ENCODE results near the gene SLC19A1.

DNA sequence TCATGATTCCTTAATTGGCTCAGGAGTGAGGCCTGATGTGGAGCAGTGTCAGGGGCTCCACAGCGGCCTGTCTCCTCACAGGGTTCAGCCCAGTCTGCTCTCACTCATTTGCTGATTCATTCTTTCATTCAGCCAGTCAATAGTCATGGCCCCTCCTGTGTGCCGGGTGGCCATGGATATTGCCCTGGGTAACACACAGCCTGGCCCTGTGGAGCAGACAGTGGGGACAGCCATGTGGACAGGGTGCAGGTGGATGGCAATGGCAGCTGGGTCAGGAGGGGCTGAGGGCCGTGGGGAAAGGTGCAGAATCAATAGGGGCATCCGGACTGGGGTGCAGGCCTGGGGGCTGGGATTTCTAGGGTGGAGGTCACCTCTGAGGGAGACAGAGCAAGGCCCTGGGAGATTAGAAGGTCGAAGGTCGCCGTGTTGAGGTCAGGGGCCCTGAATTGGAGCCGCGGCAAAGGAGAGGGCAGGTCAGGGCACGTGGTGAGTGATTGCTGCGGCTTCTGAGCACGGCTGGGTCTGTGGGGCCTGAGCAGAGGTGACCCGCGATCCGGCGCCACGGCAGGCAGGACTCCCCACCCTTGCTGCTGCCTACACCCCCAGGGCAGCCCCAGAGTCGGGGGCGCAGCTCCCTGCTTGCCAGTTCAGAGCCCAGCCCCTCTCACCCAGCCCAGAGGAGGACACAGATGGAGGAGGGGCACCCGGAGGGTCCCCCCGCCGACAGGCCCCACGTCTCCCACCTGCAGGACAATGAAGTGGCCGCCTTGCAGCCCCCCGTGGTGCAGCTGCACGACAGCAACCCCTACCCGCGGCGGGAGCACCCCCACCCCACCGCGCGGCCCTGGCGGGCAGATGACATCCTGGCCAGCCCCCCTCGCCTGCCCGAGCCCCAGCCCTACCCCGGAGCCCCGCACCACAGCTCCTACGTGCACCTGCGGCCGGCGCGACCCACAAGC is 33.4 kb downstream of the SLC19A1 start:
- TF ChIP-seq, protein P1, sequence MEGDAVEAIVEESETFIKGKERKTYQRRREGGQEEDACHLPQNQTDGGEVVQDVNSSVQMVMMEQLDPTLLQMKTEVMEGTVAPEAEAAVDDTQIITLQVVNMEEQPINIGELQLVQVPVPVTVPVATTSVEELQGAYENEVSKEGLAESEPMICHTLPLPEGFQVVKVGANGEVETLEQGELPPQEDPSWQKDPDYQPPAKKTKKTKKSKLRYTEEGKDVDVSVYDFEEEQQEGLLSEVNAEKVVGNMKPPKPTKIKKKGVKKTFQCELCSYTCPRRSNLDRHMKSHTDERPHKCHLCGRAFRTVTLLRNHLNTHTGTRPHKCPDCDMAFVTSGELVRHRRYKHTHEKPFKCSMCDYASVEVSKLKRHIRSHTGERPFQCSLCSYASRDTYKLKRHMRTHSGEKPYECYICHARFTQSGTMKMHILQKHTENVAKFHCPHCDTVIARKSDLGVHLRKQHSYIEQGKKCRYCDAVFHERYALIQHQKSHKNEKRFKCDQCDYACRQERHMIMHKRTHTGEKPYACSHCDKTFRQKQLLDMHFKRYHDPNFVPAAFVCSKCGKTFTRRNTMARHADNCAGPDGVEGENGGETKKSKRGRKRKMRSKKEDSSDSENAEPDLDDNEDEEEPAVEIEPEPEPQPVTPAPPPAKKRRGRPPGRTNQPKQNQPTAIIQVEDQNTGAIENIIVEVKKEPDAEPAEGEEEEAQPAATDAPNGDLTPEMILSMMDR (conservative IDR thresholded peaks at IDR 0.05 in 1 of 2, IDR thresholded peaks at IDR 0.05 in 1 of 2; ENCODE audit: low read depth in 1 of 2, low read length in 2 of 2), result no peak
- no peak for TF ChIP-seq EZH2 (IDR thresholded peaks at IDR 0.05; ENCODE audit: low read length, missing control alignments)
